SK-N-SH (cell line): ENCODE measurements around the gene PDZD8.

Experiments used
- CTCF ChIP-seq: fragments of 200-600 bp; sonication (generic); IDR thresholded peaks from 2 replicates; pipeline ENCODE4 v1.6.1; 2017; ENCODE audit warnings: antibody characterized with exemption, mild to moderate bottlenecking, moderate library complexity
- EZH2phosphoT487 ChIP-seq: fragments of 200-600 bp; sonication (generic); IDR thresholded peaks from 2 replicates; pipeline ENCODE4 v1.6.1; 2017; ENCODE audit warnings: low read depth, mixed run types, mild to moderate bottlenecking, antibody characterized with exemption, moderate library complexity, borderline replicate concordance
- GABPA ChIP-seq: IDR thresholded peaks from 2 replicates; pipeline ENCODE4 v1.4.0; 2012; ENCODE audit warnings: low read depth, mild to moderate bottlenecking
- MXI1 ChIP-seq: IDR thresholded peaks from 2 replicates; pipeline ENCODE4 v1.6.1; 2012; ENCODE audit warnings: mild to moderate bottlenecking, low read depth, low read length, improper control_type of control experiment
- POLR2AphosphoS5 ChIP-seq: IDR thresholded peaks from 2 replicates; pipeline ENCODE4 v1.6.1; 2012; ENCODE audit warnings: low read depth, low read length
- RCOR1 ChIP-seq: fragments of 150-350 bp; IDR thresholded peaks from 2 replicates; pipeline ENCODE4 v1.6.1; 2017; ENCODE audit warnings: antibody characterized with exemption, low read length
- TCF12 ChIP-seq: IDR thresholded peaks from 2 replicates; pipeline ENCODE4 v1.4.0; 2012

GRCh38 chr10:117342641-117343040 is 32.6 kb downstream of the PDZD8 start:
- TF ChIP-seq TCF12 (no peak), GABPA (no peak), POLR2AphosphoS5 (no peak), CTCF (no peak), EZH2phosphoT487 (no peak), MXI1 (no peak), RCOR1 (no peak)
